ENCODE data around the gene FKBP7. TPM values are rescaled to one million over a fixed set of nuclear protein-coding genes. Genes with fewer than 3 reads are reported as not detected.
A peak's percentile ranks its signal among the peaks of the same experiment; 100 is the strongest.

FKBP7 gene
- total and polyA plus RNA-seq, 2 of the 13 experiments (the other 11 are each of a cell fraction or from before 2014, with no cell fraction given): 12.4 to 14.8 TPM

DNA sequence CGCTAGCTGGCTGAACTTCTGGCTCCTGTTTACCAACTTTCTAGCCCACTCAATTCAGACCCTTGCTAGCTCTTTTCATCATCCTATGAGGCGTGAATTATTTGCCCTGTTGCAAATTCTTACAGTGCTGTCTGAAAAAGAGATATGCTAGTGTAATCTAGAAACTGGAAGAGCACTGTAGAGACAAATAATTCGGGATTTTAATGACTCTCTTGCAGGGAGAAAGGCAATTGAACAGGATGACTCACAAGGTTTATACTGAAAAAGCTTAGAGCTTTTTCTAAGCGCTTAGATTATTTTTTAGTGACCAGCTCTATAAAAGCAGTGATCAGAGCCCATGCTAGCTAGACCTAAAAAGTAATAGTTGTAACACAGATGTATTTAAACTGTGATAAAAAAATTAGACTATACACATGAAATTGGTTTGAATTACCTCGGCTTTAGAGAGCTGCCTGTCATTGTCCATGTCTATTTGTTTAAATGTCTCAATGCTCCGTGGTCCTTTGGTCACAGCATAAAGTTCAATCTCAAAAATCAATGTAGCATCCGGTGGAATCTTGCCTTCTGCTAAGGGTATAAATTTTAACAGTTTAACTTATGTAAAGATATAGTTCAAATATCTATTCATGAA is 9.1 kb downstream of the FKBP7 start (continued):
- TF ChIP-seq PAXIP1 (CRISPR knock-in tag; conservative IDR thresholded peaks at IDR 0.05) (peak; percentile 96), HMG20A (CRISPR knock-in tag; IDR thresholded peaks at IDR 0.05; ENCODE audit: borderline replicate concordance) (peak; percentile 78), ZNF670 (CRISPR knock-in tag; IDR thresholded peaks at IDR 0.05; ENCODE audit: borderline replicate concordance) (0 out of 2 replicates have a peak, but pooled peaks have one; percentile 22), CREB1 (IDR thresholded peaks at IDR 0.05) (no peak), CREB1 (CRISPR knock-in tag; IDR thresholded peaks at IDR 0.05) (peak; percentile 72), YEATS4 (CRISPR knock-in tag; IDR thresholded peaks at IDR 0.05; ENCODE audit: borderline replicate concordance) (peak; percentile 60), KLF13 (CRISPR knock-in tag; IDR thresholded peaks at IDR 0.05) (no peak), MED13 (CRISPR knock-in tag; IDR thresholded peaks at IDR 0.05) (0 out of 2 replicates have a peak, but pooled peaks have one; percentile 33), HDAC1 (CRISPR knock-in tag; IDR thresholded peaks at IDR 0.05) (peak; percentile 66), ZNF20 (CRISPR knock-in tag; IDR thresholded peaks at IDR 0.05) (no peak), ZSCAN29 (CRISPR knock-in tag; conservative IDR thresholded peaks at IDR 0.05) (peak; percentile 100), ZKSCAN1 (IDR thresholded peaks at IDR 0.05; ENCODE audit: low read length) (no peak), CEBPG (CRISPR knock-in tag; IDR thresholded peaks at IDR 0.05) (peak; percentile 77), ZNF644 (CRISPR knock-in tag; IDR thresholded peaks at IDR 0.05; ENCODE audit: low read depth) (0 out of 2 replicates have a peak, but pooled peaks have one; percentile 41), ZNF383 (CRISPR knock-in tag; IDR thresholded peaks at IDR 0.05; ENCODE audit: borderline replicate concordance) (no peak), POLR2A (IDR thresholded peaks at IDR 0.05; ENCODE audit: insufficient read depth in 1 of 2, low read depth in 2 of 2, low read length in 2 of 2) (no peak), MEF2D (CRISPR knock-in tag; IDR thresholded peaks at IDR 0.05) (no peak), ASH2L (IDR thresholded peaks at IDR 0.05; ENCODE audit: insufficient read length, low read depth, low read length) (peak; percentile 83), ETV5 (CRISPR knock-in tag; IDR thresholded peaks at IDR 0.05; ENCODE audit: borderline replicate concordance) (peak; percentile 98), ZNF24 (IDR thresholded peaks at IDR 0.05) (0 out of 2 replicates have a peak, but pooled peaks have one; percentile 8)
- TF ChIP-seq, protein P1, sequence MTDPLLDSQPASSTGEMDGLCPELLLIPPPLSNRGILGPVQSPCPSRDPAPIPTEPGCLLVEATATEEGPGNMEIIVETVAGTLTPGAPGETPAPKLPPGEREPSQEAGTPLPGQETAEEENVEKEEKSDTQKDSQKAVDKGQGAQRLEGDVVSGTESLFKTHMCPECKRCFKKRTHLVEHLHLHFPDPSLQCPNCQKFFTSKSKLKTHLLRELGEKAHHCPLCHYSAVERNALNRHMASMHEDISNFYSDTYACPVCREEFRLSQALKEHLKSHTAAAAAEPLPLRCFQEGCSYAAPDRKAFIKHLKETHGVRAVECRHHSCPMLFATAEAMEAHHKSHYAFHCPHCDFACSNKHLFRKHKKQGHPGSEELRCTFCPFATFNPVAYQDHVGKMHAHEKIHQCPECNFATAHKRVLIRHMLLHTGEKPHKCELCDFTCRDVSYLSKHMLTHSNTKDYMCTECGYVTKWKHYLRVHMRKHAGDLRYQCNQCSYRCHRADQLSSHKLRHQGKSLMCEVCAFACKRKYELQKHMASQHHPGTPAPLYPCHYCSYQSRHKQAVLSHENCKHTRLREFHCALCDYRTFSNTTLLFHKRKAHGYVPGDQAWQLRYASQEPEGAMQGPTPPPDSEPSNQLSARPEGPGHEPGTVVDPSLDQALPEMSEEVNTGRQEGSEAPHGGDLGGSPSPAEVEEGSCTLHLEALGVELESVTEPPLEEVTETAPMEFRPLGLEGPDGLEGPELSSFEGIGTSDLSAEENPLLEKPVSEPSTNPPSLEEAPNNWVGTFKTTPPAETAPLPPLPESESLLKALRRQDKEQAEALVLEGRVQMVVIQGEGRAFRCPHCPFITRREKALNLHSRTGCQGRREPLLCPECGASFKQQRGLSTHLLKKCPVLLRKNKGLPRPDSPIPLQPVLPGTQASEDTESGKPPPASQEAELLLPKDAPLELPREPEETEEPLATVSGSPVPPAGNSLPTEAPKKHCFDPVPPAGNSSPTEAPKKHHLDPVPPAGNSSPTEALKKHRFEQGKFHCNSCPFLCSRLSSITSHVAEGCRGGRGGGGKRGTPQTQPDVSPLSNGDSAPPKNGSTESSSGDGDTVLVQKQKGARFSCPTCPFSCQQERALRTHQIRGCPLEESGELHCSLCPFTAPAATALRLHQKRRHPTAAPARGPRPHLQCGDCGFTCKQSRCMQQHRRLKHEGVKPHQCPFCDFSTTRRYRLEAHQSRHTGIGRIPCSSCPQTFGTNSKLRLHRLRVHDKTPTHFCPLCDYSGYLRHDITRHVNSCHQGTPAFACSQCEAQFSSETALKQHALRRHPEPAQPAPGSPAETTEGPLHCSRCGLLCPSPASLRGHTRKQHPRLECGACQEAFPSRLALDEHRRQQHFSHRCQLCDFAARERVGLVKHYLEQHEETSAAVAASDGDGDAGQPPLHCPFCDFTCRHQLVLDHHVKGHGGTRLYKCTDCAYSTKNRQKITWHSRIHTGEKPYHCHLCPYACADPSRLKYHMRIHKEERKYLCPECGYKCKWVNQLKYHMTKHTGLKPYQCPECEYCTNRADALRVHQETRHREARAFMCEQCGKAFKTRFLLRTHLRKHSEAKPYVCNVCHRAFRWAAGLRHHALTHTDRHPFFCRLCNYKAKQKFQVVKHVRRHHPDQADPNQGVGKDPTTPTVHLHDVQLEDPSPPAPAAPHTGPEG (CRISPR knock-in tag; IDR thresholded peaks at IDR 0.05): peak; percentile 62; the same call in 1 of the 2 replicates
- TF ChIP-seq, protein P2, sequence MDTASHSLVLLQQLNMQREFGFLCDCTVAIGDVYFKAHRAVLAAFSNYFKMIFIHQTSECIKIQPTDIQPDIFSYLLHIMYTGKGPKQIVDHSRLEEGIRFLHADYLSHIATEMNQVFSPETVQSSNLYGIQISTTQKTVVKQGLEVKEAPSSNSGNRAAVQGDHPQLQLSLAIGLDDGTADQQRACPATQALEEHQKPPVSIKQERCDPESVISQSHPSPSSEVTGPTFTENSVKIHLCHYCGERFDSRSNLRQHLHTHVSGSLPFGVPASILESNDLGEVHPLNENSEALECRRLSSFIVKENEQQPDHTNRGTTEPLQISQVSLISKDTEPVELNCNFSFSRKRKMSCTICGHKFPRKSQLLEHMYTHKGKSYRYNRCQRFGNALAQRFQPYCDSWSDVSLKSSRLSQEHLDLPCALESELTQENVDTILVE (CRISPR knock-in tag; IDR thresholded peaks at IDR 0.05): peak; percentile 65; the same call in 1 of the 2 replicates
